NT2/D1 (cell line): Measurements from ENCODE around the gene ATP6AP2.

ENCODE experiments used
- SUZ12 ChIP-seq: IDR thresholded peaks from 2 replicates; pipeline ENCODE4 v1.6.1; 2011; ENCODE audit not compliant: insufficient read length, insufficient read depth; ENCODE audit errors: extremely low read depth
- YY1 ChIP-seq: IDR thresholded peaks from 2 replicates; pipeline ENCODE4 v1.6.1; 2011; ENCODE audit not compliant: insufficient read length, insufficient read depth
- ZNF274 ChIP-seq: IDR thresholded peaks from 2 replicates; pipeline ENCODE4 v1.6.1; 2011; ENCODE audit warnings: mild to moderate bottlenecking, low read depth, low read length

DNA sequence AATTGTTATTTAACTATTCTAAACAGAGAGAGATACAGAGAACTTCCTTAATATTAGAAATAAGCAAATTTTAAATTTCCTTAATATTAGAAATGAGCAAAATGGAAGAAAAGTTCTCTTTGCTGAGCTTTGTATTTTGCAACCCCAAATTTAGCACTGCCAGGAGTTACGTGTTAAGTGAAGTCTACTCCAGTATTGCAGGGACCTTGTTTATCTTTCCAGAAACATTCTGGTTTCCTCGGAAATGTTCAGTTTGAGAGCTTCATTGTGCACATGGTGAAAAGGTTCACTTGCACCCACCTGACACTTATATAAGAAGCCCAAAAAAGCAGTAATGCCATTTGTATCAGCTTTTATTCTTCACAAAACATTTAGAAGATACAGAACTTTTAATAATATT is 72.8 kb downstream of the ATP6AP2 start:
- TF ChIP-seq SUZ12 (no peak), YY1 (no peak), ZNF274 (no peak)
